NCI-H2107 (cell line): ENCODE results near the gene CYP46A1.

Source experiments
- DNase-seq: peaks from one replicate; lab custom pipeline; 2025; lab: John Stamatoyannopoulos, UW

Gene CYP46A1

GRCh38 chr14:99673305-99674063 is 10.6 kb upstream of the CYP46A1 start:
- no peak for DNase-seq

GRCh38 chr14:99674064-99674650 is 9.9 kb upstream of the CYP46A1 start:
- no peak for DNase-seq

DNA sequence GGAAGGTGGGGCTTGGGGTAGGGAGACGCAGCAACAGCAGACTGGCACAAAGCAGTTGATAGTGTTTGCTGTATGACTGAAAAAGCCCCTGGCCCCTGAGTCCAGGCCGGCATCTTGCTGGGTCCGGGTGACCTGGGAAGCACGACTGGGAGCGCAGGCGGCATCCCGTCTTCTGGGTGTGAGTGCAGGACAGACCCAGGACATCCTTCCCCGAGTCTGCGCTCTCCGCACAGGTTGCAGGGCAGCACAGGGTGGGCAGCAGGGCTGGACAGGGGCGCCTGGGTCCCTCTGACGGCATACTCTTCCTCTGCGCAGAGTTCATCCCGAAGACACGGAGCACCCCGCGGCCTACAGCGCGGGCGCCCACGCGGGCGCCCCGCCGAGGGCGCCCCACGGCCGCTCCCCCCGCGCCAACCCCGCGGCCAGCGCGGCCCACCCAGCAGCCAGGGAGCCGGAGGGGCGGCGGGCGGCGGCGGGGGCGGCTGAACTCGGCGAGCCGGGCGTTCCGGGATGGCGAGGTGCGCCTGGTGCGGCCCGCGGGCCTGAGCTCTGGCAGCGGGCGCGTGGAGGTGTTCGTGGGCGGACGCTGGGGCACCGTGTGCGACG is 9.2 kb upstream of the CYP46A1 start:
- DNase-seq: no peak

DNA sequence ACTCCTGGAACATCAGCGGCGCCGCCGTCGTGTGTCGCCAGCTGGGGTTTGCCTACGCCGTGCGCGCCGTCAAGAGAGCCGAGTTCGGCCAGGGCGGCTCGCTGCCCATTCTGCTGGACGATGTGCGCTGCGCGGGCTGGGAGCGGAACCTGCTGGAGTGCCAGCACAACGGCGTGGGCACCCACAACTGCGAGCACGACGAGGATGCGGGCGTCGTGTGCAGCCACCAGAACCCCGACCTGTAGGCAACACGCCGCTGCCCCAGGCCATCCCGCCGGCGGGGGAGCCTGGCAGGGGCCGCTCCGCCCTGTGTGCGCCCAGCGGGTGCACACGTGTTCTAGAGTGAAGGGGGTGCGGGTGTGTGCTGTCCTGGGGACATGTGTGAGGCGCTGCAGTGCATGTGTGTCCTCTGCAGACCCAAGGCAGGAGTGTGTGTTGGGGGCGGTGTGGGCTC is 8.7 kb upstream of the CYP46A1 start:
- no peak for DNase-seq

DNA sequence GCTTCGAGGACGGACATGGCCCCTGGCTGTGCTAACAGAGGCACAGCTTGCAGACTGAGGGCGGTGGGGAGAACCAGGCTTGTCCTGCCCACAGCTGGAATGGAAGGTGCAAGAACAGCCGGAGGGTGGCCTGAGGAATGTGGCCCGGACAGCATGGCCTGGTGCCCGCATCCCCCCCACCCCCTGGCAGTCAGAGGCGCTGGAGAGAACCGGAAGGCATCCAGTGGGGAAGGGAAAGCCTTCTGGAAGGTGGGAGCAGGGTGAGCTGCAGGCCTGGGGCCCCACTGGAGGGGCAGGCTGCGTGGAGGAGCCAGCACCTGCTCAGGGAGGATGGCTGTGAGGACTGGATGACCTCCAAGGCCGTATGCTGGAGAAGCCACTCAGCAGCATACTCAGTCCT is 8.1 kb upstream of the CYP46A1 start:
- no peak for DNase-seq

DNA sequence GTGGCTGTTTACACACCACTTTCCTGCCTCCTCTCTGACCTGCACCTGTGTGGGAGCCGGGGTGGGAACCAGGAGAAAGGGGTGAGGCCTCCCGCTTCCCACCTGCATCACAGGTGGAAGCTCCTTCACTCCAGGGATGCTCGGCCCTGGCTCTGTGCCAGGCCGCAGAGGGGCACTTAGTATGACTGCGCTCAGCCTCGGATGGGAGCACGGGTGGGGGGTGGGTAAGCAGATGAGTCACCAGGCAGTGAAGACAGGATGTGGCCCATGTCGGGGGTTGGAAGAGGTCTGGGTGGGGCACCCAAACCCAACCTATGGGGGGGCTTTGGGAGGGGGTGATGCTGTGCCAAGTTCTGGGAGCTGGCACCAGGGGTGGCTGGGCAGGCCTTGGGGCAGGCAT is 7.4 kb upstream of the CYP46A1 start:
- no peak for DNase-seq

DNA sequence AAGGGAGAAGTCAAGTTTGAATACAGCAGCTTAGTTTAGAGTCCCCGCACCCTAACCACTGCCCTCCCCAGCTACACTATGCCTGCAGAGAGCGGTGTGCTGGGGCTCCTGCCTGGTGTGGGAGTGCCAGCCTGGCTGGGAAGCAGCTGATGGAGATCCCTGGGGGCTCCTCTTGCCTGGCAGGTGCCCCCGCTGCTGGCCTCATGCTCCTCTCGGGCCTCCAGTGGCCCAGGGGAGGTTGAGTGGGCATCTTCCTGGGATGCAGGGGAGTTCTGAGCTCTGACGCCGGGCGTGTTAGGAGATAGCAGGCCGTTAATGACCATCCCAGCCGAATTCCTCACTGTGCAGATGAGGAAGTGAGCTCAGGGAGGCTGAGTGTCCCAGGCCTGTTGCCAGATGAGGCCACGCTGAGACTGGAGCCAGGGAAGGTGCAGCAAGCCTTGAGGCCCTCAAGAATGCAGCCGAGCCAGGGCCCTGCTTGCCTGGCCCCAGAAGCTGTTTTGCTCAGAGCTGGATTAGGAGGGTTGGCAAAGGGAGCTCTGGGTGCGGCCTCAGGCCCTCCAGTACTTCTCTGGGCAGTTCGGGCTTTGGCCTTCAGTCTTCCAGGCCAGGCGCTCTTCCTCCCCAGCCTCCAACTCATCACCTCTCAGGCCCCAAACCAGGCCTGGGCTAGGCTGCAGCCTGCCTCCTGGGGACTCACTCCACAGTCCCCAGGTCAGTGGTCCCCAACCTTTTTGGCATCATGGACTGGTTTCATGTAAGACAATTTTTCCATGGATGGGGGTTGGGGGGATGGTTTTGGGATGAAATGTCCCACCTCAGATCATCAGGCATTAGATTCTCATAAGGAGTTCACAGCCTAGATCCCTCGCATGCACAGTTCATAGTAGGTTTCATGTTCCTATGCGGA is 6.6 kb upstream of the CYP46A1 start:
- DNase-seq: no peak

DNA sequence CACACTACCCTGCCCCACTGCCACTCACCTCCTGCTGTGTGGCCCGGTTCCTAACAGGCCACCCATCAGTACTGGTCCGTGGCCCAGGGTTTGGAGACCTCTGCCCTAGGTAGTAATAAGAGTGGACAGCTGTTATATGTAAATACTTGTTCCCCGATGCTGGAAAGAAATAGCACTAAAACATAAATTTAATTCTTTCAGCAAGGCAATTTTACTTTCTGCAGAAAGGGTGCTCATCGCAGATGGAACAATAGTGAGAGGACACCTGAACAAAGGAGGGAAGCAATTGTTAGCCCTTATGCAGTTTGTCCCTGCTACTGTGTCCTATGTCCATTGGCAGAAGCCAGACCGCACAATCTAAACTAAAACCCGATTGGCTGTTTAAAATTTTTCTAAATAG is 5.9 kb upstream of the CYP46A1 start:
- no peak for DNase-seq

DNA sequence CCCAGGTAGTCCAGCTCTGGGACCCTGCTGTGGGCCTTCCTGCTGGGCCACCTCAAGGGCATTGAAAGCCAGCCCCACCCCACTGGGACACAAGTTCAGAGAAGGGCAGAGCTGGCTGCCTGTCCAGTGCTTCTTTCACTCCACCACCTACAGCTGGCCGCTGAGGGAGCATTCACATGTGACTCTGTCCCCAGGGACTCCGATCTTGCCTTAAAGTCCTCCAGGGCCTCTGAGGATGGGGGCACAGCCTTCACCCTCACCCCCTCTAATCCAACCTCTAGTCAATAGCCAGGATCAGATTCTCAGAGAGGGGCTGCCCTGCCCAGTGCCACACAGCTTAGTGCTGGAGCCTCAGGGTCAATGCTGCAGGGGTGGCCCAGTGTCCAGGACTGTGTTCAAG is 5.0 kb upstream of the CYP46A1 start:
- no peak for DNase-seq

GRCh38 chr14:99679543-99679942 is 4.6 kb upstream of the CYP46A1 start:
- no peak for DNase-seq

GRCh38 chr14:99679996-99680395 is 4.1 kb upstream of the CYP46A1 start:
- no peak for DNase-seq

DNA sequence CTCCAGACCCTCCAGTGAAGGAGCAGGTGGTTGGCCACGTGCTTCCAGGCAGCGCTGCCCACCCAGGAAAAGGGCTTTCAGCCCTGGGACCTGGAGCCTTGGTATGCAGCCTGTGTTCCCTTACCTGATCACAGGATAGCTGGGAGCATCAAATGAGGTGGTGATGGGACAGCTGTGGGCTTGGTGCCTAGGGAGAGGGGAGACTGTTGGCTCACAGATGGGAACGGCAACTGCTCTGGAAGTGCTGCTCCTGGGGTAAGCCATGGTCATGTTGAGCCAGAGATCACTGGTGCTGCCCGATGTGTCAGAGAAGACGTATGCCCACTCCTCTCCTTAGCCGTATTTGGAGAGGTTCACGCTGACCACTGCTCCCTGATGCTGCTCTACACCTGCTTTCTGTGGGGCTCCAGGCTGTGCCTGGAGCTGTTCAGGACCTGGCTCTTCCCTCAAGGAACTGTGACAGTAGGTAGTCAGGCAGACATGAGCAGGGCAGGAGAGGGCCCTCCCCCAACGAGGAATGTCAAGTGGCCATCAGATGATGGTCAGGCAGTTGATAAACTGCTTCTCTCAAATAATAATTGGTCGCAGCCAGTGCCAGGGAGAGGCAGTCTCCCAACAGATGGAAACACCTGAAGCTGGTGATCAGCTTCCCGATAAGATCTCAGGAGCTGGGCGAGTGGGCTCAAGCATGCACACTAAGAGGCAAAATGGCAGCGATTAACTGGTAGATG is 2.8 kb upstream of the CYP46A1 start:
- DNase-seq: no peak

DNA sequence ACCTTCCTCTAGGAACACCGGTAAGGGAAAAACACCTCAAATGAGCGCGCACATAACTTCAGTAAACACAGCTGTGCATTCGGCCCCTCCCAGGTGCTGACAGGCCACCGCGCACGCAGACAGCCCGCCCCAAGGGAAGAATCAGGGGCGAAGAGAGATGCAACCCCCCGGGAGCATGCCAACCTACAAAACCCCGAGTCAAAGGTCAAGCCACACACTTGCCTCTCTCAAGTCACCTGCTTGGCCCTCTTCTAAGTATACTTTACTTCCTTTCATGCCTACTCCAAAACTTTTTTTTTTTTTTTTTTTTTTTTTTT is 2.3 kb upstream of the CYP46A1 start:
- no peak for DNase-seq

GRCh38 chr14:99682809-99683618 is 1.1 kb upstream of the CYP46A1 start:
- DNase-seq: peak; percentile 32

- DNase-seq: no peak
These were observed 374 bp downstream of the CYP46A1 start for GRCh38 chr14:99684410-99684934.

GRCh38 chr14:99685151-99685591 is 1.1 kb downstream of the CYP46A1 start:
- DNase-seq: no peak

DNA sequence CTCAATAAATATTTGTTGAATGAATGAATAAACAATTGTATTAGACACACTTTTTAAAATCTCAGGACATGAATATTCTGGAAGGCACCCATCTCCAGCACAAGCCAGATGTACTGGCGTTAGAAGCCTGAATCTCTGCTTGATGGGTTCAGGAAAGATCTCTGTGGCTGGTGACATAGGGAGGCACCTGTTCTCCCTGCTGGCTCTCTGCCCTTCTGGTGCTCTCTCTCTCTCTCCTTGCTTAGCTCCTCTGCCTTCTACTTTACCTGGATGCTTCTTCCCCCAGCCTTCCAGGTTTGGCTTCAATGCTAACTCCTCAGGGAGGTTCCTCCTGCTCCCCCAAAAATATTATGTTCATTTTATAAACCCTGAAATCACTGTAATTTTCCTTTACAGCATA is 1.5 kb downstream of the CYP46A1 start:
- DNase-seq: no peak

DNA sequence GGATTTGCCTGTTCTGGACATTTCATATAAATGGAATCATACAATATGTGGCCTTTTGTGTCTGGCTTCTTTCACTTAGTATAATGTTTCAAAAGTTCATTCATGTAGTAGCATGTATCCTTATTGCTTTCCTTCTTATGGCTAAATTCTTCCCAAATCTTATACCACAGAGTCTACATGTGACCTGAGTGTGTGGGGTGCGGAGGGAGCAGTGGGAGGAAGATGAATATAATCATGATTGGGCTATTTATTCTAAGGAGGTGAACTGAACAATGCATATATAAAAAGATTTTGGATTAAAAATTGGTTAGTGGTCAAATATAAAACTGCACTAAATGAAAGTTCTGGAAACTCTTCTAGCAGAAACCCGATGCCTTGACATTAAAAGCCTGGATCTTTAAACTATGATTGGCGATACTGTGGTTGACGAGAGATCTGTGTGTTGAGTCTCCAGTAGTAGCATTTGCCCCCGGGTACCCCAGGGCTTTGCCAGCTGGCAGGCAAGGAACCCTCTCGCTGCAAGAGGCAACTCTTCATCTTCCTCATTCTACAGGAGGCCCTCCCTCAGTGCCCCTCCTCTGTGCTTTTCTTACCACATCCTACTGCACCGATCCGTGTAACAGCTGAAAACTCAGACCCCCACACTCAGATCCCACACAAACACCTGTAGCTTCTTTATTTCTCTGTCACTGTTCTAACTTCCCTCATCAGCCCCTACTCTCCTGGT is 2.6 kb downstream of the CYP46A1 start:
- no peak for DNase-seq

- no peak for DNase-seq
These were observed 3.4 kb downstream of the CYP46A1 start for GRCh38 chr14:99687284-99688209.
